K562 (cell line): ENCODE results near the gene UBXN6. TPM values are rescaled to one million over a fixed set of nuclear protein-coding genes. Genes with fewer than 3 reads are reported as not detected.

Experiments
- ATF6 ChIP-seq: sonication (generic); formaldehyde crosslinking; IDR thresholded peaks from 2 replicates; pipeline ENCODE4 v1.4.0; 2020; ENCODE audit warnings: mild to moderate bottlenecking, missing genetic modification reagents
- CEBPB ChIP-seq: fragments of 450-650 bp; IDR thresholded peaks from 2 replicates; pipeline ENCODE4 v1.6.1; 2016; ENCODE audit warnings: missing genetic modification characterization, missing compliant biosample characterization
- CGGBP1 ChIP-seq: fragments of 250-450 bp; sonication (Bioruptor Pico); IDR thresholded peaks from 2 replicates; pipeline ENCODE4 v1.9.0; 2021; ENCODE audit warnings: mild to moderate bottlenecking
- FOXK2 ChIP-seq, 2 experiments: fragments of 450-650 bp; IDR thresholded peaks in 1 of 2; conservative IDR thresholded peaks in 1 of 2; 2 replicates each; pipeline ENCODE4 v1.6.1; 2016; ENCODE audit warnings: low read depth in 2 of 2, mild to moderate bottlenecking in 1 of 2
- GMEB1 ChIP-seq: fragments of 250-450 bp; sonication (Bioruptor Pico); IDR thresholded peaks from 2 replicates; pipeline ENCODE4 v1.4.0; 2020; ENCODE audit warnings: mild to moderate bottlenecking
- HDAC2 ChIP-seq: fragments of 450-650 bp; IDR thresholded peaks from 2 replicates; pipeline ENCODE4 v1.6.1; 2016; ENCODE audit warnings: mild to moderate bottlenecking
- HLTF ChIP-seq: fragments of 450-650 bp; IDR thresholded peaks from 2 replicates; pipeline ENCODE4 v1.6.1; 2016
- MED1 ChIP-seq: sonication (generic); formaldehyde crosslinking; IDR thresholded peaks from 2 replicates; pipeline ENCODE4 v1.8.1; 2023; ENCODE audit warnings: missing genetic modification reagents, borderline replicate concordance
- MYC ChIP-seq, 2 experiments: fragments of 250-450 bp in 1 of 2; sonication (Bioruptor Pico) in 1 of 2; IDR thresholded peaks; 2 replicates each; pipeline versions ENCODE4 v1.5.1 to v1.6.1; 2012 to 2021; ENCODE audit warnings: low read depth in 2 of 2, borderline replicate concordance in 1 of 2, improper control_type of control experiment in 1 of 2, low read length in 1 of 2, mild to moderate bottlenecking in 1 of 2, moderate library complexity in 1 of 2
- OTX1 ChIP-seq: fragments of 450-650 bp; formaldehyde crosslinking; IDR thresholded peaks from 2 replicates; pipeline ENCODE4 v1.4.0; 2022; ENCODE audit warnings: mild to moderate bottlenecking
- RBM25 ChIP-seq: fragments of 200-400 bp; formaldehyde crosslinking; IDR thresholded peaks from 2 replicates; pipeline ENCODE4 v1.6.1; 2018; ENCODE audit warnings: low read length, low read depth, moderate library complexity; ENCODE audit not compliant: severe bottlenecking
- TBL1XR1 ChIP-seq, 2 experiments: IDR thresholded peaks; 2 replicates each; pipeline ENCODE4 v1.6.1; 2012; ENCODE audit warnings: improper control_type of control experiment in 2 of 2, low read length in 2 of 2, mild to moderate bottlenecking in 1 of 2
- ZFP1 ChIP-seq: fragments of 450-650 bp; formaldehyde crosslinking; IDR thresholded peaks from 2 replicates; pipeline ENCODE4 v1.4.0; 2020; ENCODE audit warnings: mild to moderate bottlenecking, mixed read lengths
- ZNF165 ChIP-seq: fragments of 250-450 bp; sonication (Bioruptor Pico); IDR thresholded peaks from 2 replicates; pipeline ENCODE4 v1.4.0; 2020; ENCODE audit warnings: borderline replicate concordance
- ZNF311 ChIP-seq: fragments of 250-450 bp; sonication (Bioruptor Pico); IDR thresholded peaks from 2 replicates; pipeline ENCODE4 v1.4.0; 2020; ENCODE audit warnings: mild to moderate bottlenecking, moderate library complexity
- polyA plus RNA-seq, 8 experiments: library from polyadenylated mRNA; depleted of rRNA in 4 of 8; stranded (reverse) in 5 of 8; unstranded in 3 of 8; fragments of >200 nt; fragmentation: Nextera tagmentation in 2 of 8; fragmentation: Illumina TruSeq in 1 of 8; extraction: Ambion mirVana in 2 of 8; extraction: Trizol in 1 of 8; gene quantifications; 2 replicates each; pipeline versions ENCODE4 v1.2.1 to v1.2.3, GENCODE V29; 2011 to 2014; ENCODE audit warnings: inconsistent platforms in 1 of 8, missing spikeins in 1 of 8
- total RNA-seq, 7 experiments: library from RNA; depleted of rRNA in 6 of 7; stranded (reverse); fragments of >200 nt in 6 of 7; fragmentation: Illumina TruSeq in 2 of 7; extraction: Trizol in 2 of 7; gene quantifications; 2 replicates each; pipeline versions ENCODE4 v1.2.1 to v1.2.3, GENCODE V29; 2011 to 2021; ENCODE audit warnings: low replicate concordance in 1 of 7
- TF ChIP-seq, protein P1 (sequence below): fragments of 450-650 bp; formaldehyde crosslinking; IDR thresholded peaks from 2 replicates; pipeline ENCODE4 v1.4.0; 2020; ENCODE audit warnings: mild to moderate bottlenecking, moderate library complexity
- TF ChIP-seq, protein P2 (sequence below): sonication (generic); formaldehyde crosslinking; IDR thresholded peaks from 2 replicates; pipeline ENCODE4 v1.8.1; 2022; ENCODE audit warnings: missing genetic modification reagents
- TF ChIP-seq, protein P3 (sequence below): IDR thresholded peaks from 2 replicates; pipeline ENCODE4 v1.6.1; 2014; ENCODE audit warnings: antibody characterized with exemption
- TF ChIP-seq, protein P4 (sequence below): sonication (generic); formaldehyde crosslinking; IDR thresholded peaks from 2 replicates; pipeline ENCODE4 v1.9.0; 2022; ENCODE audit warnings: mild to moderate bottlenecking, missing genetic modification reagents

UBXN6 gene
- total and polyA plus RNA-seq, 9 of the 15 experiments (the other 6 are each of a cell fraction or from before 2014, with no cell fraction given), result 0.48 to 90.2 (median 29.5) TPM

DNA sequence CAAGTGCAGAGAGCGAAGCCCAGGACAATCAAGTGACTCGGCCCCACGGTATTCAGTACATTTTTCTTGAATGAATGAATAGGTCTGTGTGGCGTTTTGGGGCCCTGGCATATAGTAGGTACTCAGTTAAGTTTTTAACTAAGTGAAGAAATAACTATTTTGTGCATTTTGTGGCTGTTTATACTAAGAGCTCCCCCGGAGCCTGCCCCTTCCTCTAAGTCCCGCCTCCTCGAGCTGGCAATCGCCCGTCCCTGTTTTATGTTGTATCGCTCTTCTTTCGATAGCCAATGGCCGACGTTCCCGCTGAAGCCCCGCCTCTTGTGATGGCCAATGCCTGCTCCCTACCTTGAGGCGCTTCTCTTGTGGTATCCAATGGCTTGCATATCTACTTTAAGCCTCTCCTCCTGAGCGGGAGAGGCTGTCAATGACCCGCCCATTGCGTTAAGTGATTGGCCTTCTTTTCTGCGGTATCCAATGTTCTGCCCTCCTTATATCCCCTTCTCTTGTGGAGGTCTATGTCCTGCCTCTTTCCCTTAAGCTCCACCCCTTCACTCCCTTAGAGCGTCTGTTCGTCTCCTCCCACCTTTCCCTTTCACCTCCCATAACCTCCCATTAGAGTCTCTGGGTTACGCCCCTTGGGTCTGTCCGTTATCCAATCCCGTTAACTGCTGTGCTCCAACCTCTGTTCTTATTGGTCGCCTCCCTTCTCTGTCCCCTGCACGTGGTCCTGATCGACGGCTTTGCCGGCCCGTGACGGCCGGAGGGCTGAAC lies 14.0 kb upstream of the UBXN6 start (continued):
- TF ChIP-seq CEBPB (tag) (no peak), GMEB1 (CRISPR knock-in tag) (no peak), HDAC2 (peak; percentile 43; the same call in 1 of the 2 replicates), ZFP1 (no peak), RBM25 (peak; percentile 77), ZNF165 (no peak), FOXK2 (conservative IDR thresholded peaks at IDR 0.05 in 1 of 2, IDR thresholded peaks at IDR 0.05 in 1 of 2; ENCODE audit: low read depth in 2 of 2) (peak; percentile 71 to 82), CGGBP1 (no peak), HLTF (no peak), MED1 (no peak), ZNF311 (no peak), OTX1 (CRISPR knock-in tag) (peak; percentile 75; the same call in 1 of the 2 replicates), MYC (IDR thresholded peaks at IDR 0.05; ENCODE audit: low read depth, low read length) (peak; percentile 42; the same call in 1 of the 2 replicates), MYC (CRISPR knock-in tag; IDR thresholded peaks at IDR 0.05; ENCODE audit: borderline replicate concordance, low read depth) (no peak), TBL1XR1 (IDR thresholded peaks at IDR 0.05; ENCODE audit: low read length in 2 of 2) (peak in 1 of 2 experiments; percentile 46; a peak in 1 of 4 replicates), ATF6 (CRISPR knock-in tag) (no peak)
- TF ChIP-seq, protein P1, sequence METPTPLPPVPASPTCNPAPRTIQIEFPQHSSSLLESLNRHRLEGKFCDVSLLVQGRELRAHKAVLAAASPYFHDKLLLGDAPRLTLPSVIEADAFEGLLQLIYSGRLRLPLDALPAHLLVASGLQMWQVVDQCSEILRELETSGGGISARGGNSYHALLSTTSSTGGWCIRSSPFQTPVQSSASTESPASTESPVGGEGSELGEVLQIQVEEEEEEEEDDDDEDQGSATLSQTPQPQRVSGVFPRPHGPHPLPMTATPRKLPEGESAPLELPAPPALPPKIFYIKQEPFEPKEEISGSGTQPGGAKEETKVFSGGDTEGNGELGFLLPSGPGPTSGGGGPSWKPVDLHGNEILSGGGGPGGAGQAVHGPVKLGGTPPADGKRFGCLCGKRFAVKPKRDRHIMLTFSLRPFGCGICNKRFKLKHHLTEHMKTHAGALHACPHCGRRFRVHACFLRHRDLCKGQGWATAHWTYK, result no peak
- TF ChIP-seq, protein P2, sequence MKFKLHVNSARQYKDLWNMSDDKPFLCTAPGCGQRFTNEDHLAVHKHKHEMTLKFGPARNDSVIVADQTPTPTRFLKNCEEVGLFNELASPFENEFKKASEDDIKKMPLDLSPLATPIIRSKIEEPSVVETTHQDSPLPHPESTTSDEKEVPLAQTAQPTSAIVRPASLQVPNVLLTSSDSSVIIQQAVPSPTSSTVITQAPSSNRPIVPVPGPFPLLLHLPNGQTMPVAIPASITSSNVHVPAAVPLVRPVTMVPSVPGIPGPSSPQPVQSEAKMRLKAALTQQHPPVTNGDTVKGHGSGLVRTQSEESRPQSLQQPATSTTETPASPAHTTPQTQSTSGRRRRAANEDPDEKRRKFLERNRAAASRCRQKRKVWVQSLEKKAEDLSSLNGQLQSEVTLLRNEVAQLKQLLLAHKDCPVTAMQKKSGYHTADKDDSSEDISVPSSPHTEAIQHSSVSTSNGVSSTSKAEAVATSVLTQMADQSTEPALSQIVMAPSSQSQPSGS, result no peak
- TF ChIP-seq, protein P3, sequence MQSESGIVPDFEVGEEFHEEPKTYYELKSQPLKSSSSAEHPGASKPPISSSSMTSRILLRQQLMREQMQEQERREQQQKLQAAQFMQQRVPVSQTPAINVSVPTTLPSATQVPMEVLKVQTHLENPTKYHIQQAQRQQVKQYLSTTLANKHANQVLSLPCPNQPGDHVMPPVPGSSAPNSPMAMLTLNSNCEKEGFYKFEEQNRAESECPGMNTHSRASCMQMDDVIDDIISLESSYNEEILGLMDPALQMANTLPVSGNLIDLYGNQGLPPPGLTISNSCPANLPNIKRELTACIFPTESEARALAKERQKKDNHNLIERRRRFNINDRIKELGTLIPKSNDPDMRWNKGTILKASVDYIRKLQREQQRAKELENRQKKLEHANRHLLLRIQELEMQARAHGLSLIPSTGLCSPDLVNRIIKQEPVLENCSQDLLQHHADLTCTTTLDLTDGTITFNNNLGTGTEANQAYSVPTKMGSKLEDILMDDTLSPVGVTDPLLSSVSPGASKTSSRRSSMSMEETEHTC, result no peak
- TF ChIP-seq, protein P4, sequence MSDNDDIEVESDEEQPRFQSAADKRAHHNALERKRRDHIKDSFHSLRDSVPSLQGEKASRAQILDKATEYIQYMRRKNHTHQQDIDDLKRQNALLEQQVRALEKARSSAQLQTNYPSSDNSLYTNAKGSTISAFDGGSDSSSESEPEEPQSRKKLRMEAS (CRISPR knock-in tag), result peak; percentile 82
